Liver (tissue), 9 donors: Measurements from ENCODE around the gene KSR1. TPM values are rescaled to one million over a fixed set of nuclear protein-coding genes. Genes with fewer than 3 reads are reported as not detected.

Source experiments
- DNase-seq: peaks from one replicate; pipeline ENCODE4 v3.0.0-alpha.2; 2017; ENCODE audit warnings: low spot score
- H3K27ac ChIP-seq, 2 donors: one replicate each; pipeline ENCODE4 v1.7.0; 2013; ENCODE audit warnings: inconsistent platforms in 2 of 2, low read length in 2 of 2, control low read depth in 1 of 2, low read depth in 1 of 2, mild to moderate bottlenecking in 1 of 2
- H3K27me3 ChIP-seq, 4 donors: one replicate each; pipeline versions ENCODE4 v1.6.1 to v1.7.0; 2013; ENCODE audit warnings: low read length in 3 of 4, inconsistent platforms in 1 of 4, mild to moderate bottlenecking in 1 of 4, moderate library complexity in 1 of 4; ENCODE audit not compliant: control insufficient read depth in 4 of 4, insufficient read depth in 4 of 4
- H3K36me3 ChIP-seq, 4 donors: one replicate each; pipeline versions ENCODE4 v1.6.1 to v1.7.0; 2013; ENCODE audit warnings: low read length in 3 of 4, mild to moderate bottlenecking in 3 of 4, low read depth in 1 of 4, moderate library complexity in 1 of 4; ENCODE audit not compliant: control insufficient read depth in 4 of 4, insufficient read depth in 3 of 4
- H3K4me1 ChIP-seq, 4 donors: one replicate each; pipeline versions ENCODE4 v1.6.1 to v1.7.0; 2013; ENCODE audit warnings: low read length in 3 of 4, mild to moderate bottlenecking in 3 of 4, moderate library complexity in 1 of 4; ENCODE audit not compliant: control insufficient read depth in 4 of 4, insufficient read depth in 4 of 4
- H3K4me3 ChIP-seq, 3 donors: one replicate each; pipeline versions ENCODE4 v1.6.1 to v1.7.0; 2013; ENCODE audit warnings: low read length in 3 of 3, control low read depth in 1 of 3, low read depth in 1 of 3, mild to moderate bottlenecking in 1 of 3
- H3K9ac ChIP-seq, 2 donors: one replicate each; pipeline ENCODE4 v1.7.0; 2013; ENCODE audit warnings: low read length in 2 of 2, mild to moderate bottlenecking in 2 of 2, moderate library complexity in 2 of 2, control low read depth in 1 of 2, low read depth in 1 of 2
- H3K9me3 ChIP-seq, 4 donors: one replicate each; pipeline versions ENCODE4 v1.6.1 to v1.7.0; 2013; ENCODE audit warnings: low read length in 3 of 4; ENCODE audit not compliant: control insufficient read depth in 4 of 4
- ATF3 ChIP-seq: IDR thresholded peaks from 2 replicates; pipeline ENCODE4 v1.6.1; 2016; ENCODE audit warnings: antibody characterized with exemption
- CTCF ChIP-seq: fragments of 150-350 bp; IDR thresholded peaks from 2 replicates; pipeline ENCODE4 v1.5.1; 2017; ENCODE audit warnings: improper control_type of control experiment, low read depth, low read length; ENCODE audit not compliant: missing input control
- FOXA1 ChIP-seq: IDR thresholded peaks from 2 replicates; pipeline ENCODE4 v1.6.1; 2016; ENCODE audit warnings: antibody characterized with exemption
- FOXA2 ChIP-seq: IDR thresholded peaks from 2 replicates; pipeline ENCODE4 v1.6.1; 2016; ENCODE audit warnings: antibody characterized with exemption
- GABPA ChIP-seq, 2 donors: IDR thresholded peaks in 1 of 2; conservative IDR thresholded peaks in 1 of 2; 2 replicates each; pipeline ENCODE4 v1.6.1; 2016; ENCODE audit warnings: antibody characterized with exemption in 2 of 2, mild to moderate bottlenecking in 1 of 2, moderate library complexity in 1 of 2
- HNF4A ChIP-seq, 2 donors: conservative IDR thresholded peaks; 2 replicates each; pipeline ENCODE4 v1.6.1; 2016; ENCODE audit warnings: antibody characterized with exemption in 2 of 2, mild to moderate bottlenecking in 2 of 2
- HNF4G ChIP-seq: IDR thresholded peaks from 2 replicates; pipeline ENCODE4 v1.6.1; 2016; ENCODE audit warnings: antibody characterized with exemption
- JUND ChIP-seq, 2 donors: IDR thresholded peaks; 2 replicates each; pipeline ENCODE4 v1.6.1; 2016; ENCODE audit warnings: antibody characterized with exemption in 2 of 2
- MAX ChIP-seq: IDR thresholded peaks from 2 replicates; pipeline ENCODE4 v1.6.1; 2016; ENCODE audit warnings: antibody characterized with exemption
- NR2F2 ChIP-seq: IDR thresholded peaks from 2 replicates; pipeline ENCODE4 v1.6.1; 2016; ENCODE audit warnings: antibody characterized with exemption
- RAD21 ChIP-seq, 2 donors: IDR thresholded peaks; 2 replicates each; pipeline ENCODE4 v1.6.1; 2016; ENCODE audit warnings: antibody characterized with exemption in 2 of 2, mild to moderate bottlenecking in 2 of 2
- REST ChIP-seq: IDR thresholded peaks from 2 replicates; pipeline ENCODE4 v1.6.1; 2016; ENCODE audit warnings: antibody characterized with exemption, mild to moderate bottlenecking
- RXRA ChIP-seq, 2 donors: IDR thresholded peaks; 2 replicates each; pipeline ENCODE4 v1.6.1; 2017 to 2018; ENCODE audit warnings: antibody characterized with exemption in 2 of 2, mild to moderate bottlenecking in 1 of 2
- SP1 ChIP-seq: IDR thresholded peaks from 2 replicates; pipeline ENCODE4 v1.6.1; 2018; ENCODE audit warnings: antibody characterized with exemption, mild to moderate bottlenecking
- TAF1 ChIP-seq: conservative IDR thresholded peaks from 2 replicates; pipeline ENCODE4 v1.6.1; 2016; ENCODE audit warnings: antibody characterized with exemption, mild to moderate bottlenecking
- ZBTB33 ChIP-seq: IDR thresholded peaks from 2 replicates; pipeline ENCODE4 v1.6.1; 2016; ENCODE audit warnings: antibody characterized with exemption
- WGBS: extraction: QIAGEN DNeasy Blood & Tissue Kit; methylation state at CpG from one replicate; pipeline ENCODE4 v1.1.7; 2013; 5-methylcytosine and 5-hydroxymethylcytosine counted together
- polyA plus RNA-seq, 2 donors: library from polyadenylated mRNA; stranded (reverse) in 1 of 2; unstranded in 1 of 2; fragments of 200-250 nt in 1 of 2; fragments of >200 nt in 1 of 2; fragmentation: Nextera tagmentation in 1 of 2; extraction: Ambion mirVana in 1 of 2; gene quantifications; one replicate each; pipeline versions ENCODE4 v1.2.1 to v1.2.3, GENCODE V29; 2013 to 2015
- total RNA-seq, 2 donors: library from RNA; depleted of rRNA; stranded (reverse); fragments of >200 nt; gene quantifications; one replicate each; pipeline ENCODE4 v1.2.3, GENCODE V29; 2014
- donor health status: healthy.
- donor health status: healthy.
- donor health status: healthy.
- donor health status: healthy.
- donor health status: healthy.

Gene KSR1
- total and polyA plus RNA-seq, 4 donors = 1.2 to 9.0 (median 4.1) TPM

GRCh38 chr17:27525316-27525715, 69.1 kb downstream of the KSR1 start:
- no peak for TF ChIP-seq FOXA2
- no peak for TF ChIP-seq CTCF
- no peak for TF ChIP-seq SP1
- TF ChIP-seq TAF1 = no peak
- no peak for TF ChIP-seq JUND (IDR thresholded peaks at IDR 0.05)
- TF ChIP-seq HNF4G = no peak
- TF ChIP-seq RXRA (IDR thresholded peaks at IDR 0.05) = no peak
- no peak for TF ChIP-seq FOXA1
- no peak for TF ChIP-seq NR2F2
- TF ChIP-seq ZBTB33 = no peak
- no peak for TF ChIP-seq RAD21 (IDR thresholded peaks at IDR 0.05)
- TF ChIP-seq HNF4A (conservative IDR thresholded peaks at IDR 0.05) = no peak
- no peak for TF ChIP-seq MAX
- no peak for TF ChIP-seq GABPA (IDR thresholded peaks at IDR 0.05 in 1 of 2, conservative IDR thresholded peaks at IDR 0.05 in 1 of 2)
- TF ChIP-seq REST = no peak
- no peak for TF ChIP-seq ATF3
- Histone ChIP-seq H3K27me3 (no peaks in the 10 kb centered on the region), H3K36me3 (no peaks in the 10 kb centered on the region), H3K4me3 (no peak overlapping the region), H3K9me3 (no peaks in the 10 kb centered on the region), H3K27ac (no peak overlapping the region), H3K4me1 (peaks cover 0 to 10% (median 4%) of the 10 kb centered on the region in 4 donors), H3K9ac (no peak overlapping the region)
- WGBS = 94% methylated on average over 2 of the region's 2 CpGs
- DNase-seq = no peak
